22Rv1 (cell line): ENCODE data around the gene ENPP4.

ENCODE experiments used
- CTCF ChIP-seq: fragments of 450-650 bp; IDR thresholded peaks from 2 replicates; pipeline ENCODE4 v1.5.1; 2017; ENCODE audit warnings: mild to moderate bottlenecking
- ZFX ChIP-seq: fragments of 450-650 bp; IDR thresholded peaks from 2 replicates; pipeline ENCODE4 v1.6.1; 2017; ENCODE audit warnings: antibody characterized with exemption, borderline replicate concordance

GRCh38 chr6:46130666-46131065 is 877 bp downstream of the ENPP4 start:
- TF ChIP-seq CTCF, result no peak
- no peak for TF ChIP-seq ZFX
